Hepatocyte (in vitro differentiated cells): ENCODE measurements around the gene STIM2.

Source experiments
- EZH2 ChIP-seq: fragments of 200-600 bp; sonication (generic); IDR thresholded peaks from 2 replicates; pipeline ENCODE4 v1.6.1; 2016; ENCODE audit warnings: antibody characterized with exemption, mild to moderate bottlenecking, borderline replicate concordance
- EZH2phosphoT487 ChIP-seq: fragments of 200-600 bp; sonication (generic); IDR thresholded peaks from one replicate; pipeline ENCODE4 v1.6.1; 2018; ENCODE audit warnings: antibody characterized with exemption, mild to moderate bottlenecking, low read depth, moderate library complexity; ENCODE audit not compliant: unreplicated experiment, severe bottlenecking
- TF ChIP-seq, protein P1 (sequence below): fragments of 200-600 bp; sonication (generic); IDR thresholded peaks from 2 replicates; pipeline ENCODE4 v1.5.1; 2016; ENCODE audit warnings: antibody characterized with exemption, mild to moderate bottlenecking; ENCODE audit not compliant: poor library complexity

DNA sequence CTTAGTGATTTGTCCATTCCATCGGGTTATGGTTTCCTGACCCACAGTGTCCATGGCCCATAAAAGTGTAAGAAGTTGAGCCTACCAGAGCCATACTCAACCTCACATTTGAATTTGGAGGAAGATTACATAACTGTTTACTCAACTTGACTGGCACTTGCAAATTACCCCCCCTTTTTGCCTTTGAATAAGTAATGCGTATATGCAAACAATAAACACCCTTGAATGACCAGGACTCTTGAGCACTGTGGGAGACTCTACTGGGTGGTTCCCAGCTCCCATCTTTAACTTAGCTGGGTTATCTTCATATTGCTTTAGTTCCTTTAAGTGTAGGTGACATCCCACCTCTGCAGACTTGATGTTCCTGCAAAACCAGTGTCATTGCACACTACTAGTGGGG lies 30.6 kb upstream of the STIM2 start:
- TF ChIP-seq, protein P1, sequence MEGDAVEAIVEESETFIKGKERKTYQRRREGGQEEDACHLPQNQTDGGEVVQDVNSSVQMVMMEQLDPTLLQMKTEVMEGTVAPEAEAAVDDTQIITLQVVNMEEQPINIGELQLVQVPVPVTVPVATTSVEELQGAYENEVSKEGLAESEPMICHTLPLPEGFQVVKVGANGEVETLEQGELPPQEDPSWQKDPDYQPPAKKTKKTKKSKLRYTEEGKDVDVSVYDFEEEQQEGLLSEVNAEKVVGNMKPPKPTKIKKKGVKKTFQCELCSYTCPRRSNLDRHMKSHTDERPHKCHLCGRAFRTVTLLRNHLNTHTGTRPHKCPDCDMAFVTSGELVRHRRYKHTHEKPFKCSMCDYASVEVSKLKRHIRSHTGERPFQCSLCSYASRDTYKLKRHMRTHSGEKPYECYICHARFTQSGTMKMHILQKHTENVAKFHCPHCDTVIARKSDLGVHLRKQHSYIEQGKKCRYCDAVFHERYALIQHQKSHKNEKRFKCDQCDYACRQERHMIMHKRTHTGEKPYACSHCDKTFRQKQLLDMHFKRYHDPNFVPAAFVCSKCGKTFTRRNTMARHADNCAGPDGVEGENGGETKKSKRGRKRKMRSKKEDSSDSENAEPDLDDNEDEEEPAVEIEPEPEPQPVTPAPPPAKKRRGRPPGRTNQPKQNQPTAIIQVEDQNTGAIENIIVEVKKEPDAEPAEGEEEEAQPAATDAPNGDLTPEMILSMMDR: no peak
- TF ChIP-seq EZH2 (no peak), EZH2phosphoT487 (no peak)
